ENCODE results near the gene ZBTB16. TPM values are rescaled to one million over a fixed set of nuclear protein-coding genes. Genes with fewer than 3 reads are reported as not detected.

Gene ZBTB16
- total RNA-seq, 1 donor from 2014 or later = not detected

- Mint-ChIP-seq H3K4me3 (no peak overlapping the region), H3K27ac (no peak overlapping the region), H3K36me3 (no peaks in the 10 kb centered on the region), H3K4me1 (peaks cover 40% of the 10 kb centered on the region), H3K27me3 (ENCODE audit: low read depth) (peaks cover 89% of the 10 kb centered on the region), H3K9me3 (no peaks in the 10 kb centered on the region)
- DNase-seq (ENCODE audit: low spot score in 2 of 2, unreplicated experiment in 2 of 2) = no peak
- TF ChIP-seq CTCF (IDR thresholded peaks at IDR 0.05; ENCODE audit: unreplicated experiment) = no peak
Measured at GRCh38 chr11:114168691-114169090, 109.2 kb downstream of the ZBTB16 start.

GRCh38 chr11:114169321-114169749 is 109.8 kb downstream of the ZBTB16 start:
- H3K27me3 Mint-ChIP-seq (ENCODE audit: low read depth) = peaks cover 89% of the 10 kb centered on the region
- H3K9me3 Mint-ChIP-seq = no peaks in the 10 kb centered on the region
- no peaks in the 10 kb centered on the region for H3K36me3 Mint-ChIP-seq
- peaks cover 34% of the 10 kb centered on the region for H3K4me1 Mint-ChIP-seq
- H3K4me3 Mint-ChIP-seq = no peak overlapping the region
- H3K27ac Mint-ChIP-seq = no peak overlapping the region
- no peak for DNase-seq (ENCODE audit: low spot score in 2 of 2, unreplicated experiment in 2 of 2)
- no peak for TF ChIP-seq CTCF (IDR thresholded peaks at IDR 0.05; ENCODE audit: unreplicated experiment)

- Mint-ChIP-seq H3K27me3 (ENCODE audit: low read depth) (peaks cover 89% of the 10 kb centered on the region), H3K9me3 (no peaks in the 10 kb centered on the region), H3K4me3 (no peak overlapping the region), H3K36me3 (no peaks in the 10 kb centered on the region), H3K4me1 (peaks cover 31% of the 10 kb centered on the region), H3K27ac (no peak overlapping the region)
- no peak for TF ChIP-seq CTCF (IDR thresholded peaks at IDR 0.05; ENCODE audit: unreplicated experiment)
- DNase-seq (ENCODE audit: low spot score in 2 of 2, unreplicated experiment in 2 of 2) = no peak
Measured at GRCh38 chr11:114169821-114170220, 110.3 kb downstream of the ZBTB16 start.

GRCh38 chr11:114170226-114170625 is 110.7 kb downstream of the ZBTB16 start:
- no peaks in the 10 kb centered on the region for H3K36me3 Mint-ChIP-seq
- H3K27me3 Mint-ChIP-seq (ENCODE audit: low read depth) = peaks cover 89% of the 10 kb centered on the region
- no peak for TF ChIP-seq CTCF (IDR thresholded peaks at IDR 0.05; ENCODE audit: unreplicated experiment)
- H3K4me3 Mint-ChIP-seq = no peak overlapping the region
- H3K9me3 Mint-ChIP-seq = no peaks in the 10 kb centered on the region
- no peak for DNase-seq (ENCODE audit: low spot score in 2 of 2, unreplicated experiment in 2 of 2)
- peaks cover 30% of the 10 kb centered on the region for H3K4me1 Mint-ChIP-seq
- no peak overlapping the region for H3K27ac Mint-ChIP-seq

GRCh38 chr11:114171257-114172054 is 111.9 kb downstream of the ZBTB16 start:
- no peak overlapping the region for H3K27ac Mint-ChIP-seq

More at GRCh38 chr11:114171257-114172054, 111.9 kb downstream of the ZBTB16 start:
- H3K4me1 Mint-ChIP-seq = peaks cover 27% of the 10 kb centered on the region
- no peak overlapping the region for H3K4me3 Mint-ChIP-seq
- H3K36me3 Mint-ChIP-seq = no peaks in the 10 kb centered on the region
- no peak for TF ChIP-seq CTCF (IDR thresholded peaks at IDR 0.05; ENCODE audit: unreplicated experiment)
- H3K27me3 Mint-ChIP-seq (ENCODE audit: low read depth) = peaks cover 89% of the 10 kb centered on the region
- H3K9me3 Mint-ChIP-seq = no peaks in the 10 kb centered on the region
- no peak for DNase-seq (ENCODE audit: low spot score in 2 of 2, unreplicated experiment in 2 of 2)

All from mesothelial cell of epicardium (in vitro differentiated cells).